Testis (tissue), 3 donors: ENCODE measurements around the gene DENND5B. TPM values are rescaled to one million over a fixed set of nuclear protein-coding genes. Genes with fewer than 3 reads are reported as not detected.

ENCODE experiments used
- DNase-seq: peaks from one replicate; pipeline ENCODE4 v3.0.0-alpha.2; 2019
- H3K27ac ChIP-seq, 2 donors: fragments of 200-600 bp; sonication (generic); one replicate each; pipeline ENCODE4 v1.5.1; 2019
- H3K27me3 ChIP-seq: fragments of 200-600 bp; sonication (generic); one replicate; pipeline ENCODE4 v1.5.1; 2019
- H3K36me3 ChIP-seq: fragments of 200-600 bp; sonication (generic); one replicate; pipeline ENCODE4 v1.5.1; 2017; ENCODE audit warnings: low read depth; ENCODE audit errors: missing control alignments
- H3K4me1 ChIP-seq: fragments of 200-600 bp; sonication (generic); one replicate; pipeline ENCODE4 v1.5.1; 2019
- H3K4me3 ChIP-seq, 2 donors: fragments of 200-600 bp; sonication (generic); one replicate each; pipeline ENCODE4 v1.5.1; 2017 to 2019
- H3K9me3 ChIP-seq: fragments of 200-600 bp; sonication (generic); one replicate; pipeline ENCODE4 v1.5.1; 2017
- CTCF ChIP-seq, 3 experiments: fragments of 450-650 bp in 2 of 3; fragments of 200-600 bp in 1 of 3; sonication (generic) in 1 of 3; IDR thresholded peaks; one replicate each; pipeline ENCODE4 v1.5.1; 2016 to 2019; ENCODE audit warnings: antibody characterized with exemption in 3 of 3, mild to moderate bottlenecking in 2 of 3, moderate library complexity in 1 of 3
- POLR2A ChIP-seq: fragments of 450-650 bp; IDR thresholded peaks from one replicate; pipeline ENCODE4 v1.6.1; 2017; ENCODE audit warnings: antibody characterized with exemption, mild to moderate bottlenecking, moderate library complexity
- WGBS, 2 donors: methylation state at CpG; one replicate each; pipeline ENCODE4 v1.1.5; 2018; 5-methylcytosine and 5-hydroxymethylcytosine counted together
- intact Hi-C: fragments of 100-400 bp; cut with DNase I; formaldehyde crosslinking; loops from one replicate; pipeline ENCODE4 v1.15.1; 2023; ENCODE audit warnings: low total_unique reads
- polyA plus RNA-seq: library from polyadenylated mRNA; stranded (reverse); fragments of 350-450 nt; fragmentation: Illumina TruSeq; extraction: RNeasy Lipid Tissue Mini Kit (QIAGEN cat#74804); gene quantifications from one replicate; pipeline ENCODE4 v1.2.3, GENCODE V29; 2014; ENCODE audit warnings: low read depth, low replicate concordance; ENCODE audit not compliant: insufficient read depth
- total RNA-seq, 2 donors: library from RNA; depleted of rRNA; stranded (reverse); fragments of >200 nt; gene quantifications; one replicate each; pipeline ENCODE4 v1.2.3, GENCODE V29; 2016

The DENND5B gene
- total and polyA plus RNA-seq, 3 donors from 2014 or later, result 34.7 to 62.3 (median 60.4) TPM

- Histone ChIP-seq H3K27me3 (no peaks in the 10 kb centered on the region), H3K36me3 (no peaks in the 10 kb centered on the region), H3K4me3 (no peak overlapping the region), H3K4me1 (peaks cover 19% of the 10 kb centered on the region), H3K27ac (no peak overlapping the region), H3K9me3 (no peaks in the 10 kb centered on the region)
- no peak for TF ChIP-seq CTCF (IDR thresholded peaks at IDR 0.05)
- TF ChIP-seq POLR2A, result no peak
- WGBS, 2 donors, result 63 to 77% methylated on average over 6 of the region's 6 CpGs
- intact Hi-C loops, result no loop called here
- no peak for DNase-seq
Observed at GRCh38 chr12:31631023-31631724, 40.2 kb upstream of the DENND5B start.

DNA sequence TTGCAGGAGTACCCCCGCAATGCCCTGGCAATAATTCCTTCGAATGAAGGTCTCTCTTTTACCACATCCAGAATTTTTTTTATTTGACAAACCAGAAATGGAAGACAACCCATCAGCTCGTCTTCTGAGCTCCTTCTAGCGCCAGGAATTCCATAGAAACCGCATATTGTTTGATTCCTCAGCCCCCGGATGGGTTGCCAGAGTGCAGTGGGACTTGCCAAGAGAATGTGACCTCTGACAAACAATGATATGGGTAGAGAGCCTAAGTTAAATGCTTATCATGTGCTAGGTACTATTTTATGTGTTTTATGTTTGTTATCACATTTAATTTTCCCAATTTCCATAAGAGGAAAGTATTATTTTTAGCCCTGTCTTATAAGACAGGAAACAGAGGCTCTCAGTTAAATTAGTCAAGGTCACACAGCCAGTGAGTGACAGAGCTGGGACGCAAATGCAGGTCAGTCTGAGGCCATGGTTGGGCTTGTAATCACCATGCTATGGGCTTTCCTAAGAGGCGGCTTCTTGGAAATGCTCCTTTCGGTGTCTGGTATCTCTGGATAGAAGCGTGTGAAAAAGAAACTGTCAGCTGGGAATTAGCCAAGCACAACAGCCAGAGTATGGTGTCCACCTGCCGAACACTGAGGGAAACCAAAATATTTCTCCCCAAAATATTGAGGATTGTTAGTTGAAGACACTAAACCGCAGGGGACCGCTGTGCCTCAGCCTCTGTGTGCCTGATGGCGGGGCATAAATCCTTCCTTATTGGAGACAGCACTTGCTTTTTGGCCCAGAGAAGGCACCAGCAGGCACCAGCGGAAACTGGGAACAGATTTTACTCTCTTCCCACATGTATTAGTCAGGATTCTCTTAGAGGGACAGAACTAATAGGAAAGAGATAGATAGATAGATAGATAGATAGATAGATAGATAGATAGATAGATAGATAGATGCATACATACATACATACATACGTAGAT, 39.1 kb upstream of the DENND5B start:
- H3K9me3 ChIP-seq, result no peaks in the 10 kb centered on the region
- no peak overlapping the region for H3K4me3 ChIP-seq
- H3K27ac ChIP-seq, result peak overlapping the region in 1 of 2 donors; percentile 55
- no peak for TF ChIP-seq CTCF (IDR thresholded peaks at IDR 0.05)
- TF ChIP-seq POLR2A, result no peak
- intact Hi-C loops, result no loop called here
- H3K36me3 ChIP-seq, result no peaks in the 10 kb centered on the region
- DNase-seq, result peak; percentile 72
- 38 to 45% methylated on average over 16 of the region's 16 CpGs for WGBS, 2 donors
- peaks cover 19% of the 10 kb centered on the region for H3K4me1 ChIP-seq
- no peaks in the 10 kb centered on the region for H3K27me3 ChIP-seq

GRCh38 chr12:31627456-31628054, 36.6 kb upstream of the DENND5B start:
- 77 to 87% methylated on average over 5 of the region's 5 CpGs for WGBS, 2 donors
- Histone ChIP-seq H3K4me1 (peaks cover 19% of the 10 kb centered on the region), H3K9me3 (no peaks in the 10 kb centered on the region), H3K4me3 (no peak overlapping the region), H3K27ac (no peak overlapping the region), H3K36me3 (no peaks in the 10 kb centered on the region), H3K27me3 (no peaks in the 10 kb centered on the region)
- DNase-seq, result no peak
- intact Hi-C loops, result no loop called here
- TF ChIP-seq POLR2A (no peak), CTCF (IDR thresholded peaks at IDR 0.05) (no peak)

- Histone ChIP-seq H3K4me3 (no peak overlapping the region), H3K27me3 (no peaks in the 10 kb centered on the region), H3K9me3 (no peaks in the 10 kb centered on the region), H3K4me1 (peaks cover 19% of the 10 kb centered on the region), H3K27ac (no peak overlapping the region), H3K36me3 (no peaks in the 10 kb centered on the region)
- intact Hi-C loops, result no loop called here
- 91 to 93% methylated on average over 6 to 7 of the region's 7 CpGs for WGBS, 2 donors
- TF ChIP-seq CTCF (IDR thresholded peaks at IDR 0.05), result no peak
- no peak for TF ChIP-seq POLR2A
- DNase-seq, result no peak
Observed at GRCh38 chr12:31626270-31626995, 35.5 kb upstream of the DENND5B start.
